Measurements from ENCODE around the gene SCGB1D4. TPM values are rescaled to one million over a fixed set of nuclear protein-coding genes. Genes with fewer than 3 reads are reported as not detected.

The SCGB1D4 gene
- total RNA-seq, 2 donors from 2014 or later: not detected

DNA sequence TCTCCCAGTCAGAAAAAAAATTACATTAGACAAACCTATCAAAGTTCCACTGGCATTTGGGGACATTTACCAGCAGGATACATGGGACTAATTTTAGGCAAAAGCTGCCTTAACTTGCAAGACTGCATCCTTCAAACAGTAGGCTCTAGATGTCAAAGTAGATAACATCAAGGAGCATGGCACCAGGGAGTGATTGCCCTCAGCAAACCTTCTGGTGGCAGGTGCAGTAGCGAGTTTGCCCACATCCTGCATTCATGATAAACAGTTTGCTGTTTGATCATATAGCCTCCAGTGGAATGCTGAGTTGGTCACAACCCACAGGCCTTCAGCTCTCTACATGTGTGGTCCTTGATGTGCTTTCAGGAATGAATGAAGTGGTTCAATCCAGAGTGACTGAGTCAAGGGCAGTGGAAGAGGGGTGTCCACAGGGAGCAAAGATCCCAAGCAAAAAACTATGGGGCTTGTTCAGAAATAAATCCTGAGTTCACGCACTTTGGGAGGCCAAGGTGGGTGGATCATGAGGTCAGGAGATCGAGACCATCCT, 44.8 kb downstream of the SCGB1D4 start:
- no peak for DNase-seq
- no peaks in the 10 kb centered on the region for H3K36me3 ChIP-seq (ENCODE audit: control insufficient read depth, insufficient read depth, low read length)
- no peaks in the 10 kb centered on the region for H3K27me3 ChIP-seq (ENCODE audit: control insufficient read depth, insufficient read depth, low read length, poor library complexity, severe bottlenecking)
- Mint-ChIP-seq H3K27me3 (ENCODE audit: insufficient read depth) (peaks cover 6% of the 10 kb centered on the region), H3K9me3 (peaks cover 52% of the 10 kb centered on the region), H3K27ac (no peak overlapping the region), H3K4me1 (no peaks in the 10 kb centered on the region), H3K4me3 (no peak overlapping the region), H3K36me3 (ENCODE audit: low read depth) (no peaks in the 10 kb centered on the region)
- TF ChIP-seq, protein P1, sequence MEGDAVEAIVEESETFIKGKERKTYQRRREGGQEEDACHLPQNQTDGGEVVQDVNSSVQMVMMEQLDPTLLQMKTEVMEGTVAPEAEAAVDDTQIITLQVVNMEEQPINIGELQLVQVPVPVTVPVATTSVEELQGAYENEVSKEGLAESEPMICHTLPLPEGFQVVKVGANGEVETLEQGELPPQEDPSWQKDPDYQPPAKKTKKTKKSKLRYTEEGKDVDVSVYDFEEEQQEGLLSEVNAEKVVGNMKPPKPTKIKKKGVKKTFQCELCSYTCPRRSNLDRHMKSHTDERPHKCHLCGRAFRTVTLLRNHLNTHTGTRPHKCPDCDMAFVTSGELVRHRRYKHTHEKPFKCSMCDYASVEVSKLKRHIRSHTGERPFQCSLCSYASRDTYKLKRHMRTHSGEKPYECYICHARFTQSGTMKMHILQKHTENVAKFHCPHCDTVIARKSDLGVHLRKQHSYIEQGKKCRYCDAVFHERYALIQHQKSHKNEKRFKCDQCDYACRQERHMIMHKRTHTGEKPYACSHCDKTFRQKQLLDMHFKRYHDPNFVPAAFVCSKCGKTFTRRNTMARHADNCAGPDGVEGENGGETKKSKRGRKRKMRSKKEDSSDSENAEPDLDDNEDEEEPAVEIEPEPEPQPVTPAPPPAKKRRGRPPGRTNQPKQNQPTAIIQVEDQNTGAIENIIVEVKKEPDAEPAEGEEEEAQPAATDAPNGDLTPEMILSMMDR (conservative IDR thresholded peaks at IDR 0.05): no peak
- H3K9me3 ChIP-seq (ENCODE audit: control insufficient read depth, low read length): peaks cover 15% of the 10 kb centered on the region
- no peak overlapping the region for H3K27ac ChIP-seq (ENCODE audit: low read depth, low read length)
- 74 to 100% methylated on average over 1 to 3 of the region's 3 CpGs for WGBS, 2 experiments (ENCODE audit: insufficient coverage in 1 of 2, insufficient read length in 1 of 2)
- no peaks in the 10 kb centered on the region for H3K4me1 ChIP-seq (ENCODE audit: control insufficient read depth, insufficient read depth, low read length)
- no peak overlapping the region for H3K9ac ChIP-seq (ENCODE audit: extremely low read depth, low read length, poor library complexity, severe bottlenecking)
- H3K4me3 ChIP-seq (ENCODE audit: low read length): no peak overlapping the region

DNA sequence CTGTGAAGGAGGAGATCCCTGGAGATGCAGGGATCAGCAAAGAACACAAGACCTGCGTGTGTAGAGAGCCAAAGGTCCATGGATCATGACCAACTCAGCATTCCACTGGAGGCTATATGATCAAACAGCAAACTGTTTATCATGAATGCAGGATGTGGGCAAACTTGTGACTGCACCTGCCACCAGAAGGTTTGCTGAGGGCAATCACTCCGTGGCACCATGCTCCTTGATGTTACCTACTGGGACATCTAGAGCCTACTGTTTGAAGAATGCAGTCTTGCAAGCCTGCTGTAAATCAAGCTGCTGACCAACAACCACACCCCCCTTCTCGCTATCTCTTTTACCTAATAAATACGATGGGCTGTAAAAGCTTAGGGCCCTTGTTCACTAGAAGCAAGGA, 47.2 kb downstream of the SCGB1D4 start:
- Histone ChIP-seq H3K4me3 (ENCODE audit: low read length) (no peak overlapping the region), H3K27ac (ENCODE audit: low read depth, low read length) (no peak overlapping the region), H3K27me3 (ENCODE audit: control insufficient read depth, insufficient read depth, low read length, poor library complexity, severe bottlenecking) (no peaks in the 10 kb centered on the region), H3K4me1 (ENCODE audit: control insufficient read depth, insufficient read depth, low read length) (no peaks in the 10 kb centered on the region), H3K9me3 (ENCODE audit: control insufficient read depth, low read length) (peaks cover 15% of the 10 kb centered on the region), H3K9ac (ENCODE audit: extremely low read depth, low read length, poor library complexity, severe bottlenecking) (no peak overlapping the region), H3K36me3 (ENCODE audit: control insufficient read depth, insufficient read depth, low read length) (no peaks in the 10 kb centered on the region)
- no peak overlapping the region for H3K27ac Mint-ChIP-seq
- H3K4me1 Mint-ChIP-seq: no peaks in the 10 kb centered on the region
- no peaks in the 10 kb centered on the region for H3K36me3 Mint-ChIP-seq (ENCODE audit: low read depth)
- 38 to 64% methylated on average over 2 to 4 of the region's 4 CpGs for WGBS, 2 experiments (ENCODE audit: insufficient coverage in 1 of 2, insufficient read length in 1 of 2)
- no peak for DNase-seq
- TF ChIP-seq, protein P1 (conservative IDR thresholded peaks at IDR 0.05): no peak
- peaks cover 4% of the 10 kb centered on the region for H3K27me3 Mint-ChIP-seq (ENCODE audit: insufficient read depth)
- no peak overlapping the region for H3K4me3 Mint-ChIP-seq
- H3K9me3 Mint-ChIP-seq: peaks cover 55% of the 10 kb centered on the region

Other genes starting within 250 kb of the SCGB1D4 start
- 100 to 1,000 TPM in 1 of 2 donors, 10 to 100 TPM in 1; 58.1 to 115 TPM for gene INCENP, start 175.1 kb downstream of the SCGB1D4 start, total RNA-seq
- gene SCGB1D1, start 108.9 kb downstream of the SCGB1D4 start, total RNA-seq: not detected
- not detected for gene SCGB2A1, start 90.4 kb downstream of the SCGB1D4 start, total RNA-seq
- gene SCGB1D2, start 56.8 kb downstream of the SCGB1D4 start, total RNA-seq: not detected
- gene SCGB2A2, start 28.9 kb downstream of the SCGB1D4 start, total RNA-seq: not detected
- 10 to 100 TPM; 39.8 to 61.8 TPM for gene ASRGL1, start 38.4 kb upstream of the SCGB1D4 start, total RNA-seq
- not detected for gene SCGB1A1, start 120.0 kb upstream of the SCGB1D4 start, total RNA-seq
- gene AHNAK, start 247.7 kb upstream of the SCGB1D4 start, total RNA-seq: 100 to 1,000 TPM; 109 to 165 TPM

All from endodermal cell (in vitro differentiated cells).